B cell (primary cell): ENCODE data around the gene IKZF1. TPM values are rescaled to one million over a fixed set of nuclear protein-coding genes. Genes with fewer than 3 reads are reported as not detected.

Experiments
- ATAC-seq: fragments of 200-7000 bp; cut with Tn5 transposase; one replicate; pipeline ENCODE4 v1.10.0; 2021; ENCODE audit warnings: low read depth, mild to moderate bottlenecking, moderate number of reproducible peaks, moderate library complexity
- CTCF ChIA-PET: fragments of 350-600 bp; sonication (Branson Sonifier 250); formaldehyde crosslinking; loops from one replicate; lab custom pipeline; 2021; ENCODE audit warnings: antibody characterized with exemption, inconsistent platforms; lab: Charles Lee
- POLR2A ChIA-PET: fragments of 350-600 bp; sonication (Branson Sonifier 250); formaldehyde crosslinking; loops from one replicate; lab custom pipeline; 2021; ENCODE audit warnings: antibody characterized with exemption; lab: Charles Lee
- DNase-seq: peaks from one replicate; pipeline ENCODE4 v3.0.0; 2013
- H2AFZ ChIP-seq: 2 replicates; pipeline ENCODE4 v1.6.1; 2012; ENCODE audit warnings: mild to moderate bottlenecking, low read depth, low read length; ENCODE audit not compliant: insufficient read depth, poor library complexity, severe bottlenecking
- H3K27ac ChIP-seq, 2 donors: 1 replicate in 1 of 2; 2 replicates in 1 of 2; pipeline ENCODE4 v1.5.1; 2012 to 2013; ENCODE audit warnings: low read length in 2 of 2, mild to moderate bottlenecking in 2 of 2, moderate library complexity in 1 of 2
- H3K27me3 ChIP-seq, 4 experiments: fragments of 200-600 bp in 1 of 4; sonication (generic) in 1 of 4; replicated peaks in 1 of 4; 1 replicate in 2 of 4; 2 replicates in 2 of 4; pipeline versions ENCODE4 v1.6.1 to v1.7.0; 2013 to 2016; ENCODE audit warnings: low read length in 3 of 4, mild to moderate bottlenecking in 2 of 4, mixed read lengths in 1 of 4, moderate library complexity in 1 of 4; ENCODE audit not compliant: insufficient read depth in 4 of 4, control insufficient read depth in 3 of 4; ENCODE audit errors: control extremely low read depth in 1 of 4
- H3K36me3 ChIP-seq, 2 experiments: replicated peaks in 1 of 2; 1 replicate in 1 of 2; 2 replicates in 1 of 2; pipeline versions ENCODE4 v1.6.1 to v1.7.1; 2013; ENCODE audit warnings: low read length in 1 of 2; ENCODE audit not compliant: insufficient read depth in 2 of 2, control insufficient read depth in 1 of 2; ENCODE audit errors: control extremely low read depth in 1 of 2, extremely low read depth in 1 of 2
- H3K4me1 ChIP-seq, 2 donors: fragments of 200-600 bp in 1 of 2; sonication (generic) in 1 of 2; 1 replicate in 1 of 2; 2 replicates in 1 of 2; pipeline versions ENCODE4 v1.5.1 to v1.6.1; 2013 to 2017; ENCODE audit warnings: low read length in 2 of 2; ENCODE audit not compliant: control insufficient read depth in 2 of 2, insufficient read depth in 2 of 2
- H3K4me2 ChIP-seq: replicated peaks from 2 replicates; pipeline ENCODE3; 2012; ENCODE audit warnings: mild to moderate bottlenecking, low read depth, low read length; ENCODE audit not compliant: poor library complexity, severe bottlenecking
- H3K4me3 ChIP-seq, 5 experiments: fragments of 200-600 bp in 1 of 5; sonication (generic) in 1 of 5; 1 replicate in 3 of 5; 2 replicates in 2 of 5; pipeline versions ENCODE4 v1.5.1 to v1.7.0; 2011 to 2016; ENCODE audit warnings: low read length in 4 of 5, mild to moderate bottlenecking in 4 of 5, low read depth in 2 of 5, control low read depth in 1 of 5, moderate library complexity in 1 of 5; ENCODE audit not compliant: insufficient read depth in 1 of 5; ENCODE audit errors: control extremely low read depth in 1 of 5, extremely low read depth in 1 of 5
- H3K79me2 ChIP-seq: fragments of 200-600 bp; sonication (generic); one replicate; pipeline ENCODE4 v1.6.0; 2016; ENCODE audit warnings: low read length; ENCODE audit not compliant: control insufficient read depth, insufficient read depth
- H3K9ac ChIP-seq: fragments of 200-600 bp; sonication (generic); 2 replicates; pipeline ENCODE4 v1.6.1; 2017; ENCODE audit warnings: mild to moderate bottlenecking, low read length, moderate library complexity
- H3K9me3 ChIP-seq, 3 donors: one replicate each; pipeline versions ENCODE4 v1.6.1 to v1.7.1; 2013; ENCODE audit warnings: low read length in 2 of 3; ENCODE audit not compliant: control insufficient read depth in 2 of 3, insufficient read depth in 1 of 3; ENCODE audit errors: control extremely low read depth in 1 of 3
- H4K20me1 ChIP-seq: 2 replicates; pipeline ENCODE4 v1.6.0; 2012; ENCODE audit warnings: mild to moderate bottlenecking, low read length; ENCODE audit not compliant: insufficient read depth, control insufficient read depth, poor library complexity, severe bottlenecking
- H3K27ac Mint-ChIP-seq: one replicate; pipeline ENCODE4 v1.8.0; 2021; ENCODE audit warnings: mixed read lengths
- H3K27me3 Mint-ChIP-seq: one replicate; pipeline ENCODE4 v1.8.0; 2021; ENCODE audit warnings: mixed read lengths
- H3K4me1 Mint-ChIP-seq: one replicate; pipeline ENCODE4 v1.8.0; 2021; ENCODE audit warnings: mixed read lengths
- H3K4me3 Mint-ChIP-seq: one replicate; pipeline ENCODE4 v1.8.0; 2021; ENCODE audit warnings: mixed read lengths
- H3K9me3 Mint-ChIP-seq: one replicate; pipeline ENCODE4 v1.8.0; 2022; ENCODE audit warnings: mixed read lengths; ENCODE audit not compliant: insufficient read depth
- CTCF ChIP-seq: fragments of 200-600 bp; IDR thresholded peaks from one replicate; pipeline ENCODE4 v1.8.0; 2022; ENCODE audit warnings: antibody characterized with exemption, mild to moderate bottlenecking
- EZH2 ChIP-seq: IDR thresholded peaks from 2 replicates; pipeline ENCODE4 v1.6.1; 2012; ENCODE audit warnings: borderline replicate concordance, low read depth, mild to moderate bottlenecking, moderate library complexity, low read length; ENCODE audit not compliant: insufficient read depth, poor library complexity, severe bottlenecking
- WGBS: methylation state at CpG from one replicate; pipeline ENCODE4 v1.1.5; 2013; ENCODE audit warnings: missing lambda C conversion rate; ENCODE audit not compliant: insufficient coverage; 5-methylcytosine and 5-hydroxymethylcytosine counted together
- intact Hi-C: fragments of 100-400 bp; cut with micrococcal nuclease; formaldehyde crosslinking; loops from one replicate; pipeline ENCODE4 v1.10.0; 2022
- polyA plus RNA-seq: library from polyadenylated mRNA; depleted of rRNA; stranded (reverse); fragments of >200 nt; gene quantifications from 2 replicates; pipeline ENCODE4 v1.2.3, GENCODE V29; 2012
- total RNA-seq, 2 donors: library from RNA; stranded (reverse); fragments of 120-200 nt in 1 of 2; gene quantifications; 1 replicate in 1 of 2; 2 replicates in 1 of 2; pipeline versions ENCODE4 v1.2.3 to v1.2.4, GENCODE V29; 2013 to 2022

Gene IKZF1
- total and polyA plus RNA-seq, 2 donors (not counting 1 experiment from before 2014, with no cell fraction given): 199 to 254 TPM

- ATAC-seq: peak; percentile 11
- H4K20me1 ChIP-seq: no peaks in the 10 kb centered on the region
- intact Hi-C loops: no loop called here
- peak overlapping the region; percentile 67 for H3K27ac Mint-ChIP-seq
- H3K27ac ChIP-seq: peak overlapping the region in 1 of 2 donors; percentile 4
- peaks cover 76 to 84% of the 10 kb centered on the region in 2 donors for H3K4me1 ChIP-seq
- H3K27me3 Mint-ChIP-seq: no peaks in the 10 kb centered on the region
- DNase-seq: no peak
- no peaks in the 10 kb centered on the region for H3K36me3 ChIP-seq
- ChIA-PET CTCF (interaction anchor here (1.0 to 13.4 kb wide), 12 partner anchors 8 to 145 kb away, joined by 3 to 75 read pairs (median 4); partner anchors contain the start of gene IKZF1), POLR2A (interaction anchor here (1.5 to 1.9 kb wide), 2 partner anchors 34 to 65 kb away, joined by 3 to 4 read pairs; no protein-coding TSS in a partner anchor)
- H3K27me3 ChIP-seq: no peaks in the 10 kb centered on the region
- peaks cover 6% of the 10 kb centered on the region for H3K79me2 ChIP-seq
- no peak overlapping the region for H3K9ac ChIP-seq
- H3K9me3 ChIP-seq: peaks cover 0 to 8% (median 2%) of the 10 kb centered on the region in 3 donors
- peak overlapping the region; percentile 5 for H2AFZ ChIP-seq
- WGBS: no CpG with 5 or more reads among the region's 1 CpG
- peaks cover 78% of the 10 kb centered on the region for H3K4me1 Mint-ChIP-seq
- H3K9me3 Mint-ChIP-seq: peaks cover 2% of the 10 kb centered on the region
- peak overlapping the region; percentile 41 for H3K4me2 ChIP-seq
- peak overlapping the region; percentile 26 for H3K4me3 Mint-ChIP-seq
- TF ChIP-seq CTCF (peak; percentile 22), EZH2 (no peak)
- H3K4me3 ChIP-seq: no peak overlapping the region
Observed at GRCh38 chr7:50273870-50274269, 30.6 kb upstream of the IKZF1 start.

- intact Hi-C loops: no loop called here
- H3K27ac ChIP-seq: peak overlapping the region; percentile 4 to 28
- no peak overlapping the region for H3K4me3 ChIP-seq
- 9% methylated on average over 7 of the region's 7 CpGs for WGBS
- H3K27me3 ChIP-seq: no peaks in the 10 kb centered on the region
- no peaks in the 10 kb centered on the region for H4K20me1 ChIP-seq
- peak overlapping the region; percentile 57 for H2AFZ ChIP-seq
- ChIA-PET POLR2A (interaction anchor here (1.5 to 1.9 kb wide), 2 partner anchors 34 to 64 kb away, joined by 3 to 4 read pairs; no protein-coding TSS in a partner anchor), CTCF (interaction anchor here (0.7 to 13.4 kb wide), 13 partner anchors 9 to 144 kb away, joined by 3 to 75 read pairs (median 4); partner anchors contain the start of gene IKZF1)
- peaks cover 78% of the 10 kb centered on the region for H3K4me1 Mint-ChIP-seq
- peaks cover 6% of the 10 kb centered on the region for H3K79me2 ChIP-seq
- H3K27ac Mint-ChIP-seq: peak overlapping the region; percentile 73
- no peak for ATAC-seq
- TF ChIP-seq CTCF: no peak
- TF ChIP-seq EZH2: no peak
- no peak overlapping the region for H3K9ac ChIP-seq
- no peaks in the 10 kb centered on the region for H3K27me3 Mint-ChIP-seq
- H3K36me3 ChIP-seq: no peaks in the 10 kb centered on the region
- peak; percentile 29 for DNase-seq
- peak overlapping the region; percentile 38 for H3K4me3 Mint-ChIP-seq
- peak overlapping the region; percentile 41 for H3K4me2 ChIP-seq
- H3K9me3 Mint-ChIP-seq: peaks cover 3% of the 10 kb centered on the region
- peaks cover 0 to 8% (median 2%) of the 10 kb centered on the region in 3 donors for H3K9me3 ChIP-seq
- peaks cover 72 to 79% of the 10 kb centered on the region in 2 donors for H3K4me1 ChIP-seq
Observed at GRCh38 chr7:50274361-50274760, 30.2 kb upstream of the IKZF1 start.
